CD14-positive monocyte (primary cell): ENCODE data around the gene SKIDA1. TPM values are rescaled to one million over a fixed set of nuclear protein-coding genes. Genes with fewer than 3 reads are reported as not detected.
A peak's percentile ranks its signal among the peaks of the same experiment; 100 is the strongest.

Source experiments
- DNase-seq, 3 donors: peaks; one replicate each; pipeline ENCODE4 v3.0.0-alpha.2; 2011 to 2022
- H2AFZ ChIP-seq: 2 replicates; pipeline ENCODE4 v1.6.0; 2012; ENCODE audit warnings: mild to moderate bottlenecking, low read depth, low read length, inconsistent platforms; ENCODE audit not compliant: insufficient read depth, poor library complexity, severe bottlenecking
- H3K27ac ChIP-seq, 2 donors: 1 replicate in 1 of 2; 2 replicates in 1 of 2; pipeline ENCODE4 v1.5.1; 2012 to 2013; ENCODE audit warnings: low read length in 2 of 2, control low read depth in 1 of 2, inconsistent platforms in 1 of 2, low read depth in 1 of 2, mild to moderate bottlenecking in 1 of 2
- H3K27me3 ChIP-seq, 2 donors: one replicate each; pipeline versions ENCODE4 v1.6.0 to v1.6.1; 2011 to 2013; ENCODE audit warnings: low read length in 2 of 2; ENCODE audit not compliant: control insufficient read depth in 2 of 2, insufficient read depth in 2 of 2
- H3K36me3 ChIP-seq, 2 donors: replicated peaks in 1 of 2; 1 replicate in 1 of 2; 2 replicates in 1 of 2; pipeline versions ENCODE4 v1.5.1 to v1.6.1; 2012 to 2013; ENCODE audit warnings: low read length in 2 of 2, control low read depth in 1 of 2, inconsistent platforms in 1 of 2, mild to moderate bottlenecking in 1 of 2; ENCODE audit not compliant: insufficient read depth in 2 of 2, control insufficient read depth in 1 of 2
- H3K4me1 ChIP-seq, 2 donors: 1 replicate in 1 of 2; 2 replicates in 1 of 2; pipeline versions ENCODE4 v1.5.1 to v1.6.1; 2012 to 2013; ENCODE audit warnings: low read length in 2 of 2, control low read depth in 1 of 2, inconsistent platforms in 1 of 2, mild to moderate bottlenecking in 1 of 2, moderate library complexity in 1 of 2; ENCODE audit not compliant: insufficient read depth in 2 of 2, control insufficient read depth in 1 of 2
- H3K4me2 ChIP-seq: replicated peaks from 2 replicates; pipeline ENCODE3; 2012; ENCODE audit warnings: low read length, moderate library complexity, mild to moderate bottlenecking; ENCODE audit not compliant: poor library complexity, severe bottlenecking; ENCODE audit errors: extremely low read depth
- H3K4me3 ChIP-seq, 3 experiments: fragments of 200-600 bp in 1 of 3; sonication (generic) in 1 of 3; replicated peaks in 1 of 3; 1 replicate in 2 of 3; 2 replicates in 1 of 3; pipeline ENCODE4 v1.5.1; 2011 to 2013; ENCODE audit warnings: low read length in 3 of 3, mild to moderate bottlenecking in 3 of 3, control low read depth in 2 of 3, low read depth in 2 of 3, inconsistent platforms in 1 of 3, moderate library complexity in 1 of 3
- H3K79me2 ChIP-seq: 2 replicates; pipeline ENCODE4 v1.6.0; 2012; ENCODE audit warnings: mild to moderate bottlenecking, control low read depth, inconsistent platforms, low read length, moderate library complexity; ENCODE audit not compliant: insufficient read depth
- H3K9ac ChIP-seq: 2 replicates; pipeline ENCODE4 v1.6.0; 2017; ENCODE audit warnings: low read length, mild to moderate bottlenecking; ENCODE audit not compliant: insufficient read depth, poor library complexity, severe bottlenecking
- H3K9me3 ChIP-seq, 2 donors: replicated peaks in 1 of 2; 1 replicate in 1 of 2; 2 replicates in 1 of 2; pipeline versions ENCODE4 v1.5.1 to v1.6.1; 2012 to 2013; ENCODE audit warnings: low read length in 2 of 2, control low read depth in 1 of 2; ENCODE audit not compliant: control insufficient read depth in 1 of 2, insufficient read depth in 1 of 2
- H4K20me1 ChIP-seq: 2 replicates; pipeline ENCODE4 v1.6.0; 2012; ENCODE audit warnings: mild to moderate bottlenecking, low read length, control low read depth, moderate library complexity; ENCODE audit not compliant: insufficient read depth
- H3K27ac Mint-ChIP-seq, 7 donors: one replicate each; pipeline ENCODE4 v1.8.0; 2020; ENCODE audit warnings: mild to moderate bottlenecking in 7 of 7, mixed read lengths in 7 of 7, moderate library complexity in 6 of 7, inconsistent platforms in 2 of 7
- H3K27me3 Mint-ChIP-seq, 3 donors: one replicate each; pipeline ENCODE4 v1.8.0; 2021 to 2022; ENCODE audit warnings: low read depth in 3 of 3, mild to moderate bottlenecking in 3 of 3, mixed read lengths in 3 of 3, moderate library complexity in 3 of 3, inconsistent platforms in 1 of 3
- H3K36me3 Mint-ChIP-seq, 2 donors: one replicate each; pipeline ENCODE4 v1.8.0; 2020; ENCODE audit warnings: mixed read lengths in 2 of 2, inconsistent platforms in 1 of 2, mild to moderate bottlenecking in 1 of 2
- H3K4me1 Mint-ChIP-seq: one replicate; pipeline ENCODE4 v1.8.0; 2020; ENCODE audit warnings: mild to moderate bottlenecking, mixed read lengths
- H3K4me3 Mint-ChIP-seq, 2 donors: one replicate each; pipeline ENCODE4 v1.8.0; 2020; ENCODE audit warnings: mild to moderate bottlenecking in 2 of 2, mixed read lengths in 2 of 2, moderate library complexity in 1 of 2
- H3K9me3 Mint-ChIP-seq, 7 donors: one replicate each; pipeline ENCODE4 v1.8.0; 2020 to 2022; ENCODE audit warnings: mixed read lengths in 7 of 7, mild to moderate bottlenecking in 6 of 7, moderate library complexity in 6 of 7, inconsistent platforms in 2 of 7
- CTCF ChIP-seq: fragments of 200-600 bp; IDR thresholded peaks from one replicate; pipeline ENCODE4 v1.8.0; 2022; ENCODE audit warnings: antibody characterized with exemption, mild to moderate bottlenecking
- WGBS: methylation state at CpG from one replicate; pipeline ENCODE4 v1.1.5; 2013; ENCODE audit warnings: missing lambda C conversion rate; ENCODE audit not compliant: insufficient coverage; 5-methylcytosine and 5-hydroxymethylcytosine counted together
- intact Hi-C, 2 donors: fragments of 100-400 bp; cut with micrococcal nuclease; formaldehyde crosslinking; loops; one replicate each; pipeline versions ENCODE4 v1.15.0 to v1.15.1; 2023
- polyA plus RNA-seq, 3 donors: library from polyadenylated mRNA; depleted of rRNA in 1 of 3; unstranded in 2 of 3; stranded (reverse) in 1 of 3; fragments of 300-500 nt in 2 of 3; fragments of >200 nt in 1 of 3; fragmentation: Illumina TruSeq in 2 of 3; gene quantifications; 1 replicate in 2 of 3; 2 replicates in 1 of 3; pipeline ENCODE4 v1.2.3, GENCODE V29; 2012 to 2021

The SKIDA1 gene
- polyA plus RNA-seq, 3 donors: 0.04 to 0.15 TPM; not detected in 1

DNA sequence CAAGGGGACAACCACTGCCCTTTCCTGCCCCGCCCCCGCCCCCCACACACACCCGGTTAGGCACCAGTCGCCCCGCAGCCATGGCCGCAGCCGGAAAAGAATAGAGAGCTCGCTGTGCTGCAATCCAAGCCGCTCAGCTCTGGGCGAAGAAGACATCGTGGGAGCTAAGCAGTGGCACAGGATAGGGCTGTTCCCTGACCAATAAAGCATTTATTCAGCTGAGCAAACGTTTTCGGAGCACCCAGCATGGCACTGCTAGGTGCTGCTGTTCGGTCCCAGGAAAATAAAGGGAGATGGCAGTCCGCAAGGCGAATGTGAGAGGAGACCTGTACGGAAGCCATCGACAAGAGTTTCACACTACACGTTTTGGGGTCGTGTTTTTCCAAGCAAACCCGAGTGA is 18.3 kb downstream of the SKIDA1 start:
- Mint-ChIP-seq H3K4me1 (peaks cover 15% of the 10 kb centered on the region), H3K27ac (no peak overlapping the region), H3K27me3 (peaks cover 18 to 40% (median 22%) of the 10 kb centered on the region in 3 donors), H3K36me3 (peaks cover 0 to 2% of the 10 kb centered on the region in 2 donors), H3K4me3 (peak overlapping the region in 1 of 2 donors; percentile 54), H3K9me3 (no peaks in the 10 kb centered on the region)
- Histone ChIP-seq H3K4me2 (no peak overlapping the region), H3K4me1 (peaks cover 9 to 25% of the 10 kb centered on the region in 2 donors), H3K9ac (no peak overlapping the region), H2AFZ (peak overlapping the region; percentile 50), H3K27ac (no peak overlapping the region), H4K20me1 (no peaks in the 10 kb centered on the region), H3K4me3 (no peak overlapping the region), H3K27me3 (peaks cover 0 to 32% of the 10 kb centered on the region in 2 donors), H3K9me3 (no peaks in the 10 kb centered on the region), H3K79me2 (no peaks in the 10 kb centered on the region), H3K36me3 (no peaks in the 10 kb centered on the region)
- WGBS: 91% methylated on average over 21 of the region's 21 CpGs
- intact Hi-C loops: loop anchor here in 1 of 2 donors (10.0 kb wide), 1 partner anchor 228 kb away; no protein-coding TSS in a partner anchor
- TF ChIP-seq CTCF: no peak
- no peak for DNase-seq

DNA sequence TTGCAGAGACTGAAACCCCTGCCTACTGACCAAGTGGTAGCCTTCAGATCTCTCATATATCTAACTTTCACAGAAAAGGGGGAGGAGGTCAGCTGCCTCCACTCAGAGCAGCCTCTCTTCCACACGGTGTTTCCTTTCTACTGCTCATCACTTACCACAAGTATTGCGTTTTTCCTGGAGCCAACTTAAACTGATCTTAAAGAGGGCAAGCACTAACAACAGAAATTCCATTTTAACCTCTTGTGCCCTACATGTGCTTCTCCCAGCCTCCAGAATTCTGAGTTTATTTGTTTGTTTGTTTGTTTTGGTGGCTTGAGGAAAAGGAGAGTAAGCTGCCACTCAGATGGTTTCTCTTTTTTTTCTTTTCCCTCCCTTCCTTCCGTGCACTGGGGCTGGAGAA is 19.1 kb downstream of the SKIDA1 start:
- TF ChIP-seq CTCF: no peak
- peak overlapping the region; percentile 50 for H2AFZ ChIP-seq
- no peak overlapping the region for H3K4me3 ChIP-seq
- no peak overlapping the region for H3K27ac ChIP-seq
- Mint-ChIP-seq H3K9me3 (no peaks in the 10 kb centered on the region), H3K4me1 (peaks cover 15% of the 10 kb centered on the region), H3K27me3 (peaks cover 16 to 41% (median 22%) of the 10 kb centered on the region in 3 donors), H3K36me3 (no peaks in the 10 kb centered on the region), H3K27ac (peak overlapping the region in 1 of 7 donors; percentile 43), H3K4me3 (peak overlapping the region in 1 of 2 donors; percentile 18)
- H3K27me3 ChIP-seq: peaks cover 0 to 34% of the 10 kb centered on the region in 2 donors
- DNase-seq: no peak
- no peak overlapping the region for H3K9ac ChIP-seq
- H3K79me2 ChIP-seq: no peaks in the 10 kb centered on the region
- no peaks in the 10 kb centered on the region for H3K36me3 ChIP-seq
- no peaks in the 10 kb centered on the region for H3K9me3 ChIP-seq
- intact Hi-C loops: loop anchor here in 1 of 2 donors (10.0 kb wide), 1 partner anchor 228 kb away; no protein-coding TSS in a partner anchor
- H3K4me1 ChIP-seq: peaks cover 9 to 25% of the 10 kb centered on the region in 2 donors
- no peak overlapping the region for H3K4me2 ChIP-seq
- H4K20me1 ChIP-seq: no peaks in the 10 kb centered on the region
- WGBS: 0% methylated on average over 1 of the region's 3 CpGs
